ENCODE data around the gene MSS51.

The MSS51 gene

DNA sequence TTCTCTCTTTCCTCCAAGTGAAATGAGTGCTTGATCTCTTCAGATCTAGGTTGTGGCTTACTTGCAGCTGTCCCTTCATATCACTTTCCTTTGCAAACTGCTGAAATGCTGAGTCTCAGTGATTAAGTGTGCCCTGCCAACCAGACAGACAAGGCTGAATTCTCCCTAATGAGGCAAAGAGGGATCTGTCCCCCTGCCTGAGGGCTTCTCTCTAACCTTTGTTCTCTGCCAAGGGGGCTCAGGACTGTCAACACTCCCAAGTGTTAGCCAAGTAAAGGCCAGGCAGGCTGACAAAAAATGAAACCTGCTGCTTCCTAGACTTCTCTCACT is at the start of gene MSS51:
TSS of gene MSS51 (minus strand) at position 24 of the 330 bp plus-strand sequence. CDS start 5,277 bp downstream, outside the sequence.
- no peak for DNase-seq

- peak; percentile 66 for DNase-seq
These were observed 46.8 kb upstream of the MSS51 start for GRCh38 chr10:73480158-73480557.

- DNase-seq = no peak
These were observed 45.3 kb upstream of the MSS51 start for GRCh38 chr10:73478636-73479035.

DNA sequence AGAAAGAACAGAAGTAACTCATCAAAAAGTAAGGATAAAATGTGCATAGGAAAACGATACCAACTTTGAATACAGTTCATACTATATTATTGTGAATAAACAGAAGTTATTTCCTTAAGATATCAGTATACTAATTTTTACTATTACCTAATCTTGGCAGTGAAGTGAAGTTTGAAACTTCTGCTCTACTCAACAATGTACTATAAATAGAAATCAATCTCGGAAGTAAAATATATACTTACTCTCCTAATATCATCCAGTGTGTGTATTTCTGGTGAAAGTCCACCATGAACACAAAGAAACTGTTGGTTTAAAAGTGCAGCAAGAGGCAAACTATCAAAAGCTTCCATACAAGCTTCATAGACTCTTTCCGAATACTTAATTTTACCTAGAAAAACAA is 37.9 kb upstream of the MSS51 start:
- DNase-seq = no peak

DNA sequence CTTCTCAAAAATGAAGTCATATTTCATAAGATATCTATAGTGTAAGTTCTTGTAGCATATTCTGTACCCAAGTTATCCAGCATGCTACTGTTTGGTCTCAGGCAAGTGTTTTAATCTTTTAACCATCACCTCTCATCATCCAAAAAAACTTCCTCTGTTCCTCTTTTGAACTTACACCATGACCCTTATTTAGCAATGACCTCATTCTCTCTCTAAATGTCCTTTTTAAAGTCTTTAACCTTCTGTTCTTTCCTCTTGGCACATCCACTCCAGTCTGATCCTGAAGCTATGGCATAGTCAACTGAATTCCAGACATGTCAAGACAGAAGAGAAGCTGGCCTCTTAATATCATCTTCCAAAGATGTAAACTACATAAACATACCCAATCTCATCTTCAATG is 36.2 kb upstream of the MSS51 start:
- no peak for DNase-seq

- DNase-seq = no peak
These were observed 33.8 kb upstream of the MSS51 start for GRCh38 chr10:73467206-73467605.

- no peak for DNase-seq
These were observed 32.8 kb upstream of the MSS51 start for GRCh38 chr10:73465978-73466726.

- DNase-seq = no peak
These were observed 27.5 kb upstream of the MSS51 start for GRCh38 chr10:73460897-73461296.

DNA sequence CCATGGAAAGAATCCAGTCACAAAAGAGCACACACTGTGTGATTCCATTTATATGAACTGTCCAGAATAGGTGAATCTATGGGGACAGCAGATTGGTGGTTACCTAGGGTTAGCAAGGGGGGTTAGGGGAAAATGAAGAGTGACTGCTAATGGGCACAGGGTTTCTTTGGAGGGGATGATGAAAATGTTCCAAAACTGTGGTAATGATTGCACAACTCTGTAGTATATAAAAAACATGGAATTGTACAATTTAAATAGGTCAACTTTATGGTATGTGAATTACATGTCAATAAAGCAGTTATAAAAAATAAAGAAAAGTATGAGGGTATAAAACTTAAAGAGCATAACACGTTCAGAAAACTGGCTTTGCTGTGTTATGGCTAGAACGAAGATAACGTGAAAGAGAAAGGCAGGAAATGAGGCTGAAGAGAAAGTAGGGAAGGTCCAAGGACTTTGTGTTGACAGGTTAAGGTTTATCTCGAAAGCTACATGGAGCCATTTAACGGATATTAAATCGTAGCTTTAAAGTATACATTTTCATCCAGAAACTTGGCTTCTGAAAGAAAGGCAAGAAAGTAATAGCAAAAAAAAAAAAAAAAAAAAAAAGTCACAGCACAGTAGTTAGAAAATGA is 26.4 kb upstream of the MSS51 start:
- peak; percentile 33 for DNase-seq

DNA sequence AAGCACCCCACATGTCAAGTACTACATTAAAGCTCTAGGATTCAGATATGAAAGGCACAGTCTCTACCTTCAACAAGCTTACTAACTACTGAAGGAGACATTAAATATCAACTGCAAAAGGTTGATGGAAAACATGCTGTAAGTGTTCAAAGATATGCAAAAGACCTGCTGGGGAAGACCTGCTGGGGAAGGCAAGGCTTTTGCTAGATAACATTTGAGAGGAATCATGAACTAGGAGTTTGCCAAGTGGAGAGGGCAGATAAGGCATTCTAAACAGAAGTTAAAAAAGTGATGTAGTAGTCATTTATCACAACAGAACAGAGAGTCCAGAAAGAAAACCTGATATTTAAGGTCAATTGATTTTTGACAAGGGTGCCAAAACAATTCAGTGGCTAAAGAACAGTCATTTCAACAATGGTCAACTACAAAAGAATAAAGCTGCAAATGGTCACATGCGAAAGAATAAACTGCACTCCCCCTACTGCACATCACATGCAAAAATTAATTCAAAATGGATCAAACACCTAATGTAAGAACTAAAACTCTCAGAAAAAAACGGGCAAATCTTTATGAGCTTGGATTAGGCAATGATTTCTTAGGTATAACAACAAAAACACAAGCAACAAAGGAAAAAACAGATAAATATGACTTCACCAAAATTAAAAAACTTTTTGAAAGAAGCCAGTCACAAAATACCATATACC is 23.0 kb upstream of the MSS51 start:
- DNase-seq = no peak

GRCh38 chr10:73449113-73449512 is 15.8 kb upstream of the MSS51 start:
- DNase-seq = no peak

DNA sequence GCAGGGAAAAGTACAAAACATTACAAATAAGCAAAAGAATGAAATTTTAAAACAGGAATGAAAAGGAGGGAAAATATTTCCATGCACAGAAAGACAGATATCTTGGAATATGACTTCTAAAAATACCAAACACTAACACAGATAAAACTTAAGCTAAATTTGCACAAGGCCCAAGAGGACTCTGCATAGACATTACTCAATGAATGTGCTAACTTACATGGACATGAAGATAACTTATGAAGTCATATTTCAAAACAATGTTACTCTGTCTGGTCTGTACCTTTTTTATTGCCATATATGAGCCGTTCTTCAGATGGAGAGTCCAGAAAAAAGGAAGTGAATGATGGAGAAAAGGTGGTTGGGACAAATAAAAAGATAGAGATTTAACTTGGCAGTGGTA is 15.0 kb upstream of the MSS51 start:
- no peak for DNase-seq

DNA sequence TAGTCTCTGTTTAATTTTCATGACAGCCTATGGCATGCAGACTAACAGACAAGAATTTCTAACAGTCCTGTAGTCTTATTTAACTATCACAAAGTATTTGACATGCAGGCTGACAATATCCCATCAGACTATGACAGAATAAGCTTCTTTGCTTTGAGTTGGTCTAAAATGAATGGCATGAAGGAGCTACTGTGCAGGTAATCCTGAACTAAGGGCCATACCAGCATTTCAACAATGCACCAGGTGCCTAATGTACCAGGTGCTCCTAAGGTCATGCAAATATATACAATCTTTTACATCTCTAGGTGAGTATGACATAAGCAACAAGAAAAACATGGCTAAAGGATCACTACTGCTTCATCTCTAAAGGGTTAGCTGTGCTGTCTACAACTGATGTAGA is 13.6 kb upstream of the MSS51 start:
- DNase-seq = no peak

GRCh38 chr10:73444457-73444856 is 11.1 kb upstream of the MSS51 start:
- DNase-seq = no peak

DNA sequence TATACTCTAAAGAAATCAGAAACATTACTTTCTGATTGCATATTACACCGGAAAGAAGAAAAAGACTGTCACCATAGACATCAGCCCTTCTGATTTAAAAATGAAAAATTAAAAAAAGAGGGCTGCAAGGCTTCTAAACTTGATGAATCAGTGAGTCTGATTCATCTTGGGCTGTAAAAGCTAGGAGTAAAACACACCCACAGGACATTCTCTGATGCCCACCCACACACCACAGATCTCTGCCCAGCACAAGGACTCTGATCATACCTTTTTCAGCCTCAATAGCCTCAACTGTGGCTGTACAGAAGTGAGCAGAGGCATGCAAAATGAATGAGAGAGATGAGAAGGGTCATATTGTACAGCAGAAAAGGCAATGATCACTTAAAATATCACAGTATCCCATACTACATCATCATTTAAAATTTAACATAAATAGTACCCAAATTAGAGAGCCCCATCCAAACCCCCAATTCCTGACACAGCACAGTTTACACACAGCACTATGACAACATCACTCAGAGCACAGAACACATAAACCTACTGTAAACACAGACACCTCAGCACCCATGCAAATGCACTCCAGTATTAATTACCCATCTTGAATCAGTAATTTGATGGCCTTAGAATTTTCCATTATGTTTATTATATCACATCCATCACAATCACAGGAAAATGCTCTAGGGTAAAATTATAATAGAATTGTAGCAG is 6.4 kb upstream of the MSS51 start:
- DNase-seq = peak; percentile 63

DNA sequence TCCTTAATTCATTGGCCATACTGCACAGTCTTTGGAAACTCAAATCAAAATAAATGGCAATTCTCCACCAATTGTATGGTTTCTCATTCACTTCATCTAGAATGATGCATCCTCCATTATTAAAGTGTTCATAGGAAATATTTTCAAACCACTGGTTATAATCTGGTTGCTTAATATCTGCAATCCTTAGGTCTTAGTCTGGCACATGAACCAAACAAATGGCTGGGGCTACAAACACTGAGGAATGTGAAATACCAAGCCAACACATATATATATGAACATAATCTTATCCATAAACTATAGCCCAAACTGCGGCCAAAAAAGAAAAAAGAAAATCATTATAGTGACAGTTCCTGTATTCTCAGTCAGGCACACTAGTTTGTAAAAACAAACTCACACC is 5.7 kb upstream of the MSS51 start:
- DNase-seq = peak; percentile 48

DNA sequence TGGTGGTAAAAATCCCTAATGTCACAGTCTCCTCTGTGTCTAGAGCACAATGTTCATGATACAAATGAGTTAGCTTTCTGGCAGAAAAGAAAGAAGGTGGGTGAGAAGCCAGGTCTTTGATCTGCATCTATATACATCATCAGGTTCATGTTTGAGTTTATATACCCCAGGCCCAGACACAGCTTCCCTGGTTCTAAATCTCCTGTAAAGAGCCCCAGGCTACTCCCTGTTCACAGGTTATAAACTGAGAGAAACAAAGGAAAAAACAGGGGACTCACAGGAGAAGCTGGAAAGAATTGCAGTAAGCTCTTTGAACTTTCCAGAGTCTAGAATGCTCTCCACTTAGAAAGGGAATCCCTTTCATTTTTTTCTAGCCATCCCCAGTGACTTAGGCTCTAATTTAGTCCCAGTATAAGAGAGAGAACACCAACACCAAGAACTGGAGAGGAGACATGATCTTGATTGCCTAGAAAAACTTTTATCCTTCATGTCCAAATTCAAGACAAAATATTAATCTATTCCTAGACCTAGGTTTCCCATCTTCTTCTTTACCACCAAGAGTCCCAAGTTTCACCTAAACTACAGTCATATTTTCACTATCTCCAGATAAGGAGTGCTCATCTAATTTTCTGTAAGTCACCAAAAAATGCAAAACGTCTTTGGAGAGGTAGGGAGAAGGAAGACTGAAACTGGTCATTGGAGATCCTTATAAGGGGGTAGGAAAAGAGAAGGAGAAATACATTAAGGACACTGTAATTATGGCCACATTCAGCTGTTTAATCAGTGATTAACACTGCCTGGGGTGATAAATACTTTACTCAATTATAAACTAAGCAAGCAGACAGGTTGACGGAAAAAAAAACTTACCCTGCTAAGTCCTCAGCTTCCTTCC is 469 bp downstream of the MSS51 start:
- no peak for DNase-seq

DNA sequence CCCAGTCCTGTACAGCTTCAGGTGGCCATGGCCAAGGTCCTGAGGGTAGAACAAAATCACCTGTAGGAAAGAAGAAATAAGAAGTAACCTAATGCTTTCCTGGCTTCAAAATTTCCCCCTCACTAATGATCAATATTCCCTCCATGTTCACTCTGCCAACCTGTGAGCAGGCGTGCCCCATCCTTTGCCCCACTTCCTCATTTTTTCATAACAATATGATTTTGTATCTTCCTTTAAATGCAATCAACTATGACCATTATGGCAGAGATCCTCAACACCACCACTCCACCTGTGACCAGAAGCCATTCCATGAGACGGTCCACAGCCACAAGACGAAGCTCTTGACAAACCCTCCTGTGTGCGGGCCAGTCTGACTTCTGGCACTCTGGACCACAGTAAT is 7.0 kb downstream of the MSS51 start:
- no peak for DNase-seq

- no peak for DNase-seq
These were observed 8.9 kb downstream of the MSS51 start for GRCh38 chr10:73424478-73424877.

GRCh38 chr10:73423309-73423708 is 10.1 kb downstream of the MSS51 start:
- no peak for DNase-seq

- DNase-seq = no peak
These were observed 16.8 kb downstream of the MSS51 start for GRCh38 chr10:73416571-73416970.

GRCh38 chr10:73414230-73414945 is 19.0 kb downstream of the MSS51 start:
- no peak for DNase-seq

Data from fibroblast of upper back skin (primary cell).